HG02678 (cell line): ENCODE results near the gene RBP3.

Experiments used
- ATAC-seq: cut with Tn5 transposase; IDR thresholded peaks from one replicate; pipeline ENCODE4 v1.9.1; 2021; ENCODE audit warnings: mild to moderate bottlenecking, moderate library complexity; ENCODE audit not compliant: unreplicated experiment

Gene RBP3

GRCh38 chr10:47334466-47335295, 13.5 kb upstream of the RBP3 start:
- no peak for ATAC-seq

- no peak for ATAC-seq
These were observed 12.3 kb upstream of the RBP3 start for GRCh38 chr10:47335906-47336305.

- no peak for ATAC-seq
These were observed 11.6 kb upstream of the RBP3 start for GRCh38 chr10:47336387-47337134.

GRCh38 chr10:47337310-47337709, 10.9 kb upstream of the RBP3 start:
- ATAC-seq = no peak

- ATAC-seq = no peak
These were observed 8.9 kb upstream of the RBP3 start for GRCh38 chr10:47339186-47339735.

GRCh38 chr10:47339759-47340607, 8.2 kb upstream of the RBP3 start:
- no peak for ATAC-seq

- ATAC-seq = no peak
These were observed 7.5 kb upstream of the RBP3 start for GRCh38 chr10:47340608-47341170.

- ATAC-seq = no peak
These were observed 2.9 kb upstream of the RBP3 start for GRCh38 chr10:47344996-47345870.

GRCh38 chr10:47346581-47347302, 1.4 kb upstream of the RBP3 start:
- ATAC-seq = no peak

- no peak for ATAC-seq
These were observed 874 bp upstream of the RBP3 start for GRCh38 chr10:47347303-47347675.

- no peak for ATAC-seq
These were observed 703 bp downstream of the RBP3 start for GRCh38 chr10:47348661-47349470.

- no peak for ATAC-seq
These were observed 1.4 kb downstream of the RBP3 start for GRCh38 chr10:47349516-47349915.

- no peak for ATAC-seq
These were observed 1.8 kb downstream of the RBP3 start for GRCh38 chr10:47349941-47350371.

- no peak for ATAC-seq
These were observed 2.8 kb downstream of the RBP3 start for GRCh38 chr10:47350671-47351640.

- no peak for ATAC-seq
These were observed 4.0 kb downstream of the RBP3 start for GRCh38 chr10:47351899-47352815.

- no peak for ATAC-seq
These were observed 5.2 kb downstream of the RBP3 start for GRCh38 chr10:47353351-47353750.
